ENCODE results near the gene FAM89A.

GRCh38 chr1:231055271-231055670, 15.2 kb upstream of the FAM89A start:
- TF ChIP-seq HNRNPH1 (optimal IDR thresholded peaks at IDR 0.05; ENCODE audit: low read depth, low read length) (no peak), HCFC1 (IDR thresholded peaks at IDR 0.05; ENCODE audit: low read depth, low read length) (no peak), EZH2 (IDR thresholded peaks at IDR 0.05; ENCODE audit: borderline replicate concordance, low read depth, low read length) (no peak), ZBTB7A (IDR thresholded peaks at IDR 0.05; ENCODE audit: borderline replicate concordance, control insufficient read depth, low read depth, low read length) (no peak), CEBPB (tag; IDR thresholded peaks at IDR 0.05) (no peak), XRCC5 (IDR thresholded peaks at IDR 0.05; ENCODE audit: low read depth, low read length) (no peak), ZBTB1 (CRISPR knock-in tag; IDR thresholded peaks at IDR 0.05; ENCODE audit: borderline replicate concordance, low read depth) (no peak), NFRKB (IDR thresholded peaks at IDR 0.05; ENCODE audit: low read depth) (no peak)
- TF ChIP-seq, protein P1, sequence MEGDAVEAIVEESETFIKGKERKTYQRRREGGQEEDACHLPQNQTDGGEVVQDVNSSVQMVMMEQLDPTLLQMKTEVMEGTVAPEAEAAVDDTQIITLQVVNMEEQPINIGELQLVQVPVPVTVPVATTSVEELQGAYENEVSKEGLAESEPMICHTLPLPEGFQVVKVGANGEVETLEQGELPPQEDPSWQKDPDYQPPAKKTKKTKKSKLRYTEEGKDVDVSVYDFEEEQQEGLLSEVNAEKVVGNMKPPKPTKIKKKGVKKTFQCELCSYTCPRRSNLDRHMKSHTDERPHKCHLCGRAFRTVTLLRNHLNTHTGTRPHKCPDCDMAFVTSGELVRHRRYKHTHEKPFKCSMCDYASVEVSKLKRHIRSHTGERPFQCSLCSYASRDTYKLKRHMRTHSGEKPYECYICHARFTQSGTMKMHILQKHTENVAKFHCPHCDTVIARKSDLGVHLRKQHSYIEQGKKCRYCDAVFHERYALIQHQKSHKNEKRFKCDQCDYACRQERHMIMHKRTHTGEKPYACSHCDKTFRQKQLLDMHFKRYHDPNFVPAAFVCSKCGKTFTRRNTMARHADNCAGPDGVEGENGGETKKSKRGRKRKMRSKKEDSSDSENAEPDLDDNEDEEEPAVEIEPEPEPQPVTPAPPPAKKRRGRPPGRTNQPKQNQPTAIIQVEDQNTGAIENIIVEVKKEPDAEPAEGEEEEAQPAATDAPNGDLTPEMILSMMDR (IDR thresholded peaks at IDR 0.05 in 2 of 3, conservative IDR thresholded peaks at IDR 0.05 in 1 of 3; ENCODE audit: insufficient read depth in 2 of 3, low read depth in 1 of 3, low read length in 3 of 3) = no peak

Measured in K562 (cell line).